Jurkat, Clone E6-1 (cell line): ENCODE results near the gene TASOR2. TPM values are rescaled to one million over a fixed set of nuclear protein-coding genes. Genes with fewer than 3 reads are reported as not detected.
A peak's percentile ranks its signal among the peaks of the same experiment; 100 is the strongest.

ENCODE experiments used
- DNase-seq: peaks from one replicate; pipeline ENCODE4 v3.0.0-alpha.2; 2011; ENCODE audit warnings: low read depth, low spot score
- H3K4me3 ChIP-seq: 2 replicates; pipeline ENCODE4 v1.5.1; 2011; ENCODE audit warnings: mild to moderate bottlenecking, low read length, control low read depth, moderate library complexity
- polyA plus RNA-seq: library from polyadenylated mRNA; unstranded; fragments of >200 nt; gene quantifications from one replicate; pipeline ENCODE4 v1.2.1, GENCODE V29; 2012; ENCODE audit warnings: missing spikeins; ENCODE audit not compliant: insufficient read length, insufficient read depth

TASOR2 gene
- 19.0 TPM for polyA plus RNA-seq

DNA sequence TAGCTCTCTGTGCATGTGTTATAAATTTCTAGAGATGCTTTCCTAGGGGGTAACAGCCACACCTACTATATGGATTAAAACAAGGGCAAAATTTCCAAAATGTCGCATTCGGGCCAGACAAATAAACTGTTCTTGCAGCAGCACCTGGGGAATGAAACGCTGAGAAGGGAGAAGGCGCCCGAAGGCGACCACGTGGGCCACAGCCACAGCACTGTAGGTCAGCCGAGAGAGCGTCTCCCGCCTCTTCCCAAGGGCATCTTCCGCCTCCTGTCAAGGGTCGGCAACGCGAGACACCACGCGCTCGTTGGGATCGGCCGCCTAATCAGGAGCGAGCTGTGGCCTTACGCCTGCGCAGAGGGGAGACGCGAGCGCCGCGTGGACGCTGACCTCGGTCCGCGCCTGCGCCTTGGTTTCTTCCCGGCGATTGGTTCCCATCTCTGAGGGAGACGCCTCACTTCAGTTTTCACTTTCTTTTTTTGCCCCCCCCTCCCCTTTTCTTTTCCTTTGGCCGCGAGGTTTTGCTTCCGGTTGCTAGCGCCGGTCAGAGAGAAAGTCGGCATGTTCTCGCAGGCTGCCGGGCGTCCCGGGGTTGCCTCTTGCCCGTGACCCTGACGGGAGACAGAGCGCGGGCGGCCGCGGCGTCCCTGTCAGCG is at the start of gene TASOR2:
TSS of gene TASOR2 (plus strand) at position 521 of the 653 bp plus-strand sequence. CDS start 35,805 bp downstream, outside the sequence.
- peak within 1 kb of the TSS; percentile 83 for H3K4me3 ChIP-seq
- peak; percentile 97 for DNase-seq

DNA sequence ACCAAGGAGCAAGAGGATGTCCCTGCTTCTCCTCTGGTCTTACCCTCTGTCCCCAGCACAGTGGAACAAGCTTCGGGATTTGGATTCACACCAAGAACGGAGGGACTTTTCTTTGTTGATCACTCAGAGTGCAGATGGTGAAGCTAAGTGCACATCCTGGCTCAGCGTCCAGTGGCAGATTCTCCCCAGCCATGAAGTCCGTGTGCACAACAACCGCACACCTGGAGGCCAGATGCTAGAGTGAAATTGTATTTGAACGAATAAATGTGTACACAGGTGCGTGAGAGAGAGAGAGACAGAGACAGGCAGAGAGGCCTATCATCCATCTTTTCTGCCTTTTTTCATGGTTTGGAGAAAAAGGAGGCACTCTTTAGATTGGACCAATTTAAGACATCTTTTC is 49.7 kb upstream of the TASOR2 start:
- no peak overlapping the region for H3K4me3 ChIP-seq
- no peak for DNase-seq

- DNase-seq: no peak
- no peak overlapping the region for H3K4me3 ChIP-seq
Observed at GRCh38 chr10:5638494-5638893, 46.1 kb upstream of the TASOR2 start.

DNA sequence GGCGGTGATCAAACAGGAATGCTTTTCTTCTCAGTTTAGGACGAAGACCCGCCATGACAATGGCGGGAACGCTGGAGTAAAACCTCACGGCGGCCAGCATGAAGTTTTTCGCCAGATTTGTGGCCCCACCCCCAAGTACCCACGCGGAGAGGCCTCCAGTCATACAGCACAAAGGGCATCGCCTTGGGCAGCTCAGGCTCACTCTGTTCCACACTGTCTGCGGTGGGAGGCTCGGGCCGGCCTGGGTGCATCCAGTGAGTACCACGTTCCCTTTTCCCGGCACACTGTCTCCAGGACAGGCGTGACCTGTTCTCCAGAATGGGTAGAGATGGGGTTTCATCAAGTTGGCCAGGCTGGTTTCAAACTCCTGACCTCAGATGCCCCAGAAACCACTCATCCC is 45.6 kb upstream of the TASOR2 start:
- DNase-seq: no peak
- no peak overlapping the region for H3K4me3 ChIP-seq

GRCh38 chr10:5640036-5640435 is 44.6 kb upstream of the TASOR2 start:
- no peak overlapping the region for H3K4me3 ChIP-seq
- DNase-seq: no peak

- no peak for DNase-seq
Observed at GRCh38 chr10:5640501-5640900, 44.1 kb upstream of the TASOR2 start.

GRCh38 chr10:5641501-5641900 is 43.1 kb upstream of the TASOR2 start:
- no peak overlapping the region for H3K4me3 ChIP-seq
- DNase-seq: no peak

More at GRCh38 chr10:5640501-5640900, 44.1 kb upstream of the TASOR2 start:
- H3K4me3 ChIP-seq: no peak overlapping the region

DNA sequence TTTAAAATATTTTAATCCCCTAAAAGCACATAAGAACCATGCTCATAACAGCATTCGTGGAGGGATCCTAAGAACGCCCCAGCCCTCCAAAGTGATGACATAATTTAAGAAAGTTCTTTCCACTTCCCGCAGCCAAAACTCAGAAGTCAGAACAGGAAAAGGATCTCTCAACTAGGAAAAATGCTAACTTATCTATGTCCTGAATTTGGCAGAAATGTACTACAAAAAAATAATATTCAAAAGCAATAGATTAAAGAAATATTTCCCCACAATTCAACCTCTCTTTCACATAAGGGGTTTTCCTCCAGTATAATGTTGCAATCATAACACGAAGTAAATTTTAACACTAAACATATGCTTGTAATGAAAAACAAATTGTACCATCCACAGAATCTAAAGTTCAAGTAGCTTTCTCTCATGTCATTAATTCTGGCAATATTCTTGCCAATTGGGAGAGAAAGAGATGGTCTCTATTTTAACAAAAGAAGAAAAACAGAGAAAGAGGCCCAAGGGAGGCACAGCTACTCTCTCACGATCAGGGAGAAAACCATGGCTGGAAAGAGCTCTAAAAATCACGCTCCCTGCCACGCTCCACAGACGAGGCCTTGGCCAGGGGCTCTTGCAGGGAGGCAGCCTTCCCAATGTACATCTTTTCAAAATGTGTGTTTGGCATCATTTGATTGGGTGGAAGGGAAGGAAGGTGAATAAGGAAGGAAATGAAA is 41.1 kb upstream of the TASOR2 start:
- no peak overlapping the region for H3K4me3 ChIP-seq
- no peak for DNase-seq

DNA sequence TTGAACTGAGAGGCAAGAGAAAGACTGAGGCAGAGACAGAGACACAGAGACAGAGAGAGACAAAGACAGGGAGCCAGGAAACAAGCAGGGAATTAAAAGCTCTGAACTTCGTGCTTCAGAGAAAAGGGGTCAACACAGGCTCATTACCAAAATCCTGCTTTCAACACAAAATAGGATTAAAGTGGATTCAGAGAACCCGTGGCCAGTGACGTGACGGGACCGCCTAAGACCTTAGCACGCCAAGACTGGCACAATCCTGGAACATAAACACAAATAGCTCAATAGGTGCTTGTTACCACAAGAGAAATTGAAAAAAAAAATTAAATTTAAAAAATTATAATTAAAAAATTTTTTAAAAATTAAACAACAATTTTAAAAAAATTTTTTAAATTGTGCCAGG is 39.7 kb upstream of the TASOR2 start:
- no peak overlapping the region for H3K4me3 ChIP-seq
- DNase-seq: no peak

- no peak overlapping the region for H3K4me3 ChIP-seq
- no peak for DNase-seq
Observed at GRCh38 chr10:5645375-5645774, 39.3 kb upstream of the TASOR2 start.

DNA sequence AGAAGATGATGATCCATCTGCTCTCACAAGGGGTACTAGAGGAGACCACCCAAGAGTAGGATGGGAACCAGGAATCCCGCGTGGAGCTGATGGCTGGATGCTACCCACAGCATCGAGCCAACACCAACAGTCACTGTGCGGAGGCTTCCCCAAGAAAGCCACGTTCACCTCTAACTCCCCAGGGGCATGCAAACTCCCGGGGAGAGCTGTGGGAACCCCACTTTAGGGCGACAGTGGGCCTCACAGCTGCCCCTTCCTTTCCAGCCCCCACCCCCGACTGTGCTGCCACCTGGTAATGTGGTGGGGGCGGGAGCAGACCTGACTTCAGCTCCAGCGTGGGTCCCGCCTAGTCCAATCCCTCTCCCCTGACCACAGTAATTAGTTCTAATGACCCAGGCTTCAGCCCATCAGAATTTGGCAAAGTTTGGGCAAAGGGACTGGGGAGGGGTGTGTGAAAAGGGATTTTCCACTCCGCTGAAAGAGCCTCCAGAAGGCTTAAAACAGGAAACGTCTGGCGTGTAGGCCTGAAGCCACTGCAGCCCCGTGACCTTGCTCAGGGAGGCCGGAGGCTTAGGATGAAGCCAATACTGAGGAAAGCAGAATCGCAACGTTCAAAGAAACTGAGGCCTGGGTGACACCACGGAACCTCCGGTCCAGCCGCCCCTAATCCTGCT is 38.6 kb upstream of the TASOR2 start:
- H3K4me3 ChIP-seq: no peak overlapping the region
- no peak for DNase-seq

DNA sequence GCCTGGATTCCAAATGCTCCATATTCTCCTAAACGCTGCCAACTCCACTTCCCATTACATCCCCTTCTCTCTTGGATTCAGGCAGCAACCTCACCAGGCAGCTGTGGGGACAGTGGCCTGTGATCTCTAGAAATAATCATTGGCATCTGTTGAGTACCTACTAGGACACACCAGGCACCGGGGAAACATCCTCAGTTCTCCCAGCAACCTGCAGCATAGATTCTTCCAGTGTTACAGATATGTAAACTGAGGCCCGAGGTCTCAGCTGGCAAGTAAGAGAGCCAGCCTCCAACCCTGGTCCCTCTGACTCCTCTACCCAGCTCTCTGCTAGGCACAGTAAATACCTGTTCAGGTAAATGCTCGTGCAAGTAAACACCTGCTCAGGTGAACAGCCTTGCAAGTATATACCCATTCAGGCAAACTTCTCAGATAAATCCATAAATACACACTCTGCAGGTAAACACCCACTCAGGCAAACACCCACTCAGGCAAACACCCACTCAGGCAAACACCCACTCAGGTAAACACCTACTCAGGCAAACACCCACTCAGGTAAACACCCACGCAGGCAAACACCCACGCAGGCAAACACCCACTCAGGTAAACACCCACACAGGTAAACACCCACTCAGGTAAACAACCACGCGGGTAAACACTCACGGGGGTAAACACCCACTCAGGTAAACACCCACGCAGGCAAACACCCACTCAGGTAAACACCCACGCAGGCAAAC is 37.0 kb upstream of the TASOR2 start:
- DNase-seq: no peak
- no peak overlapping the region for H3K4me3 ChIP-seq

DNA sequence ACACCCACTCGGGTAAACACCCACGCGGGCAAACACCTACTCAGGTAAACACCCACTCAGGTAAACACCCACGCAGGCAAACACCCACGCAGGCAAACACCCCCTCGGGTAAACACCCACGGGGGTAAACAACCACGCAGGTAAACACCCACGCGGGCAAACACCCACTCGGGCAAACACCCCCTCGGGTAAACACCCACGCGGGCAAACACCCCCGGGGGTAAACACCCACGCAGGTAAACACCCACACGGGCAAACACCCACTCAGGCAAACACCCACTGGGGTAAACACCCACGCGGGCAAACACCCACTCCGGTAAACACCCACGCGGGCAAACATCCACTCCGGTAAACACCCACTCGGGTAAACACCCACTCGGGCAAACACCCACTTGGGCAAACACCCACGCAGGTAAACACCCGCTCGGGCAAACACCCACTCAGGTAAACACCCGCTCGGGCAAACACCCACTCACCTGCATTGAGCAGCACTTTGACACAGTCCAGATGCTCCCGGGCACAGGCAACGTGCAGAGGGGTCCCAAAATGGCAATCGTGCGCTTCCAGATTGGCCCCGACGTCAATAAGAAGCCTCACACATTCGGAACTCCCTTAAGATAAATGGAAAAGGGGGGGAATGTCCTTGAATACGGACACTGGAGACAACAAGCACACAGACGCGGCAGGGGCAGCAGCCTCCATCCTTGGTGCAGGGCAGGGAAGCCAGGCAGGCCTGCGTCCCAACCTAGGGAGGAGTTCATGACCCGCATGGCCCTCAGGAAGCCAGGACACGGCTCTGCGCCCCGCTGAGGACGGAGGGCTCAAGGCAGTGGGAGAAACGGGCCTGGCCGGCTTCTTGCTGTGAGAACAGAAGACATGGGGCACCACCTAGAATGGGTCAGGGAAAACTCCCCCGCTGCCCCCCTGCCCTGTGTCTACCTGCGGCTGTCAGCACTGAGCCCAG is 35.9 kb upstream of the TASOR2 start:
- H3K4me3 ChIP-seq: no peak overlapping the region
- DNase-seq: no peak

DNA sequence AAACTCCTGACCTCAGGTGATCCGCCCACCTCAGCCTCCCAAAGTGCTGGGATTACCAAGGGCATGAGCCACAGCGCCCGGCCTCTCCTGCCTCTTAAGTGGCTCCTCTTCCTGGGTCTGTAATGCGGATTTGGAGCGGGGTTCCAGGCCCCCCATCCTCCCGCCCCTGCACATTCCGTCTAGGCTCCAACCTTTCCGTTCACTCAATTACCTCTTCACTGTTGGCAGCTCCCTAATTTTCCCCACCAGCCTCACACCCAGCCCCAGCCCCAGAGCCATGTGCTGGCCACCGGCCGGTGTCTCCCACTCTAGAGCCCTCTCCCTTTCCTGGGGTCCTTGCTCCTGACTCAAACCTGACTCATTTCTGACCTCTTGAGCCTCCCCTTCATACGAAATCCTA is 34.9 kb upstream of the TASOR2 start:
- no peak overlapping the region for H3K4me3 ChIP-seq

GRCh38 chr10:5650664-5651387 is 33.8 kb upstream of the TASOR2 start:
- no peak for DNase-seq
- H3K4me3 ChIP-seq: no peak overlapping the region

More for the DNA sequence above, 34.9 kb upstream of the TASOR2 start:
- no peak for DNase-seq

- DNase-seq: no peak
- no peak overlapping the region for H3K4me3 ChIP-seq
Observed at GRCh38 chr10:5651388-5651764, 33.3 kb upstream of the TASOR2 start.

DNA sequence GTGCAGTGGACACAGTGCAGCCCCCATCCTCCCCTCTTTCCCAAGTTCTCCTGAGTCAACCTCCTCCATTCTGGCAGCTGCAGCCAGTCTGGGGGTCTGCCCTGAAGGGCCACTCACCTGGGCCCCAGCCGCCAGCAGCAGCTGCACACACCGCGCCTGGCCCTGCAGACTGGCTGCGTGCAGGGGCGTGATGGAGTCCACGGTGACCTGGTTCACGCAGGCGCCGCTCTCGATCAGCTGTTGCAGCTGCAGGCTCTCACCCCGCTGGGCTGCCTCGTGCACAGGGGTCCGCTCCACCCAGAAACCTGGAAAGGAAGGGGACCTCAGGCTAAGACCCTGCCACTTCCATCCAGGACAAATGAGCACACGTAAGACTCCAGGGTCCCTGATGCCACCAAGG is 31.9 kb upstream of the TASOR2 start:
- H3K4me3 ChIP-seq: no peak overlapping the region
- no peak for DNase-seq

- DNase-seq: peak; percentile 62
- no peak overlapping the region for H3K4me3 ChIP-seq
Observed at GRCh38 chr10:5654218-5654755, 30.4 kb upstream of the TASOR2 start.
